ENCODE data around the gene SPRR1B. TPM values are rescaled to one million over a fixed set of nuclear protein-coding genes. Genes with fewer than 3 reads are reported as not detected.
"Not testable (repeated sequence)": the region's sequence is repeated elsewhere in the genome, so short reads cannot be mapped to it uniquely, and the experiment has no call there.

The SPRR1B gene
- total and polyA plus RNA-seq, 9 of the 15 experiments (the other 6 are each of a cell fraction or from before 2014, with no cell fraction given) = not detected

DNA sequence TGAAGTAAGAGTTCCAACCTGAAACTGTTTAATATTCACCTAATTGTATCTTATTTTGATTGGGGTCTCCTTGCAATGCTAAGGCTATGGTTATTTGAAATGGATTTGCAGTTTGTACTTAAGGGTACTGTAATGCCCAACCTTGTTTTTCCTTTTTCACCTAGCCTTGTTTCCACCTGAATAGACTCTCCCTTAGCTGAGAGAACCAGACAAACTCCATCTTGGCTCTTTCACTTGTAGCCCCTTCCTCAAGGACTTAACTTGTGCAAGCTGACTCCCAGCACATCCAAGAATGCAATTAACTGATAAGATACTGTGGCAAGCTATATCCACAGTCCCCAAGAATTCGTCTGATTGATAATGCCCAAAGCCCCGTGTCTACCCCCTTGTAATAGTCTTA, 9.2 kb upstream of the SPRR1B start:
- FAIRE-seq; H4K20me1 ChIP-seq (replicated peaks; ENCODE audit: control insufficient read depth, insufficient read depth, low read length); in situ Hi-C loops (cut with MboI); H2AFZ ChIP-seq (ENCODE audit: low read depth, low read length); H3K9ac ChIP-seq (ENCODE audit: insufficient read depth in 1 of 2, low read depth in 2 of 2, low read length in 2 of 2); H3K4me2 ChIP-seq (ENCODE audit: insufficient read depth, low read length); BruUV-seq (replicated peaks); H3K4me3 ChIP-seq; CTCF ChIA-PET (ENCODE audit: low intra/inter-chr PET ratio); H3K9me3 ChIP-seq (replicated peaks; ENCODE audit: control insufficient read depth, insufficient read depth, low read depth, low read length); H3K27me3 ChIP-seq (ENCODE audit: control insufficient read depth in 2 of 2, insufficient read depth in 2 of 2, low read length in 2 of 2); POLR2A ChIA-PET; H3K9me1 ChIP-seq (ENCODE audit: control insufficient read depth, insufficient read depth, low read length); ATAC-seq; H3K36me3 ChIP-seq (ENCODE audit: control insufficient read depth, insufficient read depth, low read length); H3K27ac ChIP-seq (ENCODE audit: extremely low read depth, low read depth, low read length); H3K4me1 ChIP-seq (replicated peaks in 1 of 2; ENCODE audit: control insufficient read depth in 2 of 2, insufficient read depth in 2 of 2, low read length in 2 of 2); DNase-seq (ENCODE audit: extremely low read depth in 1 of 4, low spot score in 3 of 4); intact Hi-C loops (cut with micrococcal nuclease); H3K79me2 ChIP-seq (ENCODE audit: control insufficient read depth, insufficient read depth, low read length): not testable (repeated sequence)
- WGBS (ENCODE audit: insufficient coverage, low coverage, missing lambda C conversion rate) = 0% methylated on average over 2 of the region's 2 CpGs
- TF ChIP-seq SMAD3 (CRISPR knock-in tag; conservative IDR thresholded peaks at IDR 0.05) (0 out of 2 replicates have a peak, but pooled peaks have one; percentile 54), SMAD4 (CRISPR knock-in tag; conservative IDR thresholded peaks at IDR 0.05) (0 out of 2 replicates have a peak, but pooled peaks have one; percentile 52), GTF2A2 (tag; IDR thresholded peaks at IDR 0.05) (0 out of 2 replicates have a peak, but pooled peaks have one; percentile 55), DMBX1 (CRISPR knock-in tag; IDR thresholded peaks at IDR 0.05; ENCODE audit: borderline replicate concordance) (peak; percentile 64; the same call in 1 of the 2 replicates)
- TF ChIP-seq, protein P1, sequence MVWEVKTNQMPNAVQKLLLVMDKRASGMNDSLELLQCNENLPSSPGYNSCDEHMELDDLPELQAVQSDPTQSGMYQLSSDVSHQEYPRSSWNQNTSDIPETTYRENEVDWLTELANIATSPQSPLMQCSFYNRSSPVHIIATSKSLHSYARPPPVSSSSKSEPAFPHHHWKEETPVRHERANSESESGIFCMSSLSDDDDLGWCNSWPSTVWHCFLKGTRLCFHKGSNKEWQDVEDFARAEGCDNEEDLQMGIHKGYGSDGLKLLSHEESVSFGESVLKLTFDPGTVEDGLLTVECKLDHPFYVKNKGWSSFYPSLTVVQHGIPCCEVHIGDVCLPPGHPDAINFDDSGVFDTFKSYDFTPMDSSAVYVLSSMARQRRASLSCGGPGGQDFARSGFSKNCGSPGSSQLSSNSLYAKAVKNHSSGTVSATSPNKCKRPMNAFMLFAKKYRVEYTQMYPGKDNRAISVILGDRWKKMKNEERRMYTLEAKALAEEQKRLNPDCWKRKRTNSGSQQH (CRISPR knock-in tag; IDR thresholded peaks at IDR 0.05) = peak; percentile 14; the same call in 1 of the 2 replicates
